HG03095 (cell line): ENCODE results near the gene RICTOR.
A peak's percentile ranks its signal among the peaks of the same experiment; 100 is the strongest.

Experiments used
- ATAC-seq: cut with Tn5 transposase; IDR thresholded peaks from one replicate; pipeline ENCODE4 v1.9.1; 2021; ENCODE audit warnings: moderate library complexity; ENCODE audit not compliant: unreplicated experiment

The RICTOR gene

DNA sequence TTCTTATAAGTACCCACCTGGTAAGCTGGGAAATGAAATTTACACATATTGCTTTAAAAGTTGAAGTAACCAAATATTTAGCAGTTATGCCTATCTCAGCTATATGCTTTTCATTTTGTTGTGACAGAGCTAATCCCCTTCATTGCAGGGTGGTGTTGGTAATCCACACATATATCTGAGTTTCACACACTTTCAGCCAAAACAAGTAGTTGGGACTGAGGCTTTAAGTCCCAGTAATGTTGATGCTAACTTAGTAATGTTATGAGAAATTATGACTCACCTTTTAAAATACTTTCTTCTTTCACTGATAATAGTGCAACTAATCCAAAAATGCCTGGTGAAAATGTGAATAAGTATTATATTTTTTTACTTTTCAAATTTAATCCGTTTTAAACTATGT, 19.2 kb upstream of the RICTOR start:
- no peak for ATAC-seq

DNA sequence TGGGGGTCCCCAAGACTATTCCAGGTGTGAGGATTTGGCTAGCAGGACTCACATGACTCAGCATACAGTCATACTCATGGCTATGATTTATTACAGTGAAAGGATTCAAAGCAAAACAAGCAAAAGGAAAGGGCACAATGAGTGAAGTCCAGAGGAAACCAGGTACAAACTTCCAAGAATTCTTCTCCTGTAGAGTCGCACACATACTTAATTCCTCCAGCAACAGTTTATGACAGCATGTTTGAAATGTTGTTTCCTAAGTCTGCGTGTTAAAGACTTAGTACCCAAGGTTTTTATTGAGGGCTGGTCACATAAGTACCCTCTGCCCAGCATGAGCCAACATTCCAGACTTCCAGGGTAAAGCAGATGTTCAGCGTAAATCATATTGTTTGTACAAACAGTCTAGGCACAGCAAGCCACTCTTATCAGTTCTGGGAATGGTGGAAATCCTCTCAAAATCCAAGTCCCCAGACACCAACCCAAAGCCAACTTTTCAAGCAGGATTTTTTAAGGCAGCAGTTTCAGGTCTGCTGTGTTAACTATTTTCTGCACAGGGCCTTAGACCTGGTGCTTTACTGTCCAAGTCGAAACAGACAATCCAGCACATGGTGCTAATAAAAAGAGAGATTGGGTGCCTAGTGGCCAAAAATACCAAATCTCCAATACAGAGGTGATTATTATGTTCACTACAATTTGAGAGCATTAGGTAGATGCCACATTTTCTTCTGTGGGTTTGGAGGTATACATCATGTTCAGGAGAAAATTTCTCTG, 18.6 kb upstream of the RICTOR start:
- no peak for ATAC-seq

DNA sequence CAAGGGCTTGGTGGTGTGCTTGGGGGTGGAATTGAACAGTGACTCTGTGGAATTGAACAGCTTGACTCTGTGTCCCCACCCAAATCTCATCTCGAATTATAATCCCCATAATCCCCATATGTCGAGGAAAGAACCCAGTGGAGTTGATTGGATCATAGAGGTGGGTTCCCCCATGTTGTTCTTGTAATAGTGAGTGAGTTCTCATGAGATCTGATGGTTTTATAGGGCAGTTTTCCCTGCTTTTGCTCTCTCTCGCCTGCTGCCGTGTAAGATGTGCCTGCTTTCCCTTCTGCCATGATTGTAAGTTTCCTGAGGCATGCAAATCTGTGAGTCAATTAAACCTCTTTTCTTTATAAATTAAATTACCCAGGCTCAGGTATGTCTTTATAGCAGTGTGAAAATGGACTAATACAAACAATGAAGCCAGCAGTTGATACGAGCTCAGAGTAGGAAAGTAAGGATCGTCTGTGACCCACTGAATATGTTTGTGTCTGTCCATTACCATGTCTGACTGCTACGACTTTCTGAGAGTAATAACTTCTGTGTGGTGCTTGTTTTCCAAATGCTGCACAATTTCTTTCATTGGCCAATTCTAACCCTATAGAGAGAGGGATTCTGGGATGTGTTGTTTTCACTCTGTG, 17.9 kb upstream of the RICTOR start:
- no peak for ATAC-seq

DNA sequence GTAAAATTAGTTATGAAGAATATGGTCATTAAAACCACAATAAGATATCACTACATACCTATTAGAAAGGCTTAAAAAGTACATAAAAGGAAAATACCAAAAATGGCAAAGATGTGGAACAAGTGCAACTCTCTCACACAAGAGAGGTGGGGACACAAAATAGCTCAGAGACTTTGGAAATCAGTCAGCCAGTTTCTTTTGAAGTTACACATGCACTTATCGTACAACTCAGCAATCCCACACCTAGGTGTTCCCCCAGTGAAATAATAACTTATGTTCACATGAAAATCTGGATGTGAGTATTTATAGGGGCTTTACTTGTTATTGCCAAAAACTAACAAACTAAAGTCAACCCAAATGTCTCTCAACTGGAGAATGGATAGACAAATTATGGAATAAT, 9.8 kb upstream of the RICTOR start:
- no peak for ATAC-seq

DNA sequence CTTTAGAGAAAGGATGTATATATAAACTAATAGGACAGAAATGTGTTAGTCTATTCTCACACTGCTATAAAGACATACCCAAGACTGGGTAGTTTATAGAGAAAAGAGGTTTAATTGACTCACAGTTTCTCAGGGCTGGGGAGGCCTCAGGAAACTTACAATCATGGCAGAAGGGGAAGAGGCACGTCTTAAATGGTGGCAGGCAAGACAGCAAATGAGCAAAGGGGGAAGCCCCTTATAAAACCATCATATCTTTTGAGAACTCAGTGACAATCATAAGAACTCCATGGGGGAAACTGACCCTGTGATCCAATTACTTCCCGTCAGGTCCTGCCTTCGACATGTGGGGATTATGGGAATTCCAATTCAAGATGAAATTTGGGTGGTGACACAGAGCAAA, 8.8 kb upstream of the RICTOR start:
- no peak for ATAC-seq

DNA sequence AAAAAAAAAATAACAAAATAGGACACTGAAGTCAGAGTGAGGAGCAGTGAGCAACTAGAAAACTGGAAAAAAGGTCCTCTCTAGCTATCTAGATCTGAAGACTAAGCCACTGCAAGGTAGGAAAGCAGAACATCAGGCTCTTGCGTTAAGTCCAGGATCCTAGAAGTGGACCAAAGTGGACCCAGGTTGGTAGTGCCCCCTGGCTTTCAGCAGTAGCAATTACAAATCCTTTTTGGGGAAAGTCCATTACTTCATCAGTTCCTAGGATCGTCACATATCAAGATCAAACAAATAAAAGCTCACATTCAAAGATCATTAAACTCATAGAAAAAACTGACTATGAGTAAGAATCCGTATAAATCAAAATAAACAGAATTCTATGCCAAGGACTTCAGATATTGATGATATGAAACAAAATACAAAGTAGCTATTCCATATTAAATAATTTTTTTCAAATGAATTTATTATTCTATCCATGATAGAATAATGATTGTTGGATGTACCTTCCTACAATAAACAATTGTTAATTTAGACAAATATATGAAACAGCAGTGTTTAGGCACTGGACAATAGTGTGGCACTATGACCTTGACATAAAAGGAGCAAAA, 6.5 kb upstream of the RICTOR start:
- ATAC-seq = peak; percentile 42

DNA sequence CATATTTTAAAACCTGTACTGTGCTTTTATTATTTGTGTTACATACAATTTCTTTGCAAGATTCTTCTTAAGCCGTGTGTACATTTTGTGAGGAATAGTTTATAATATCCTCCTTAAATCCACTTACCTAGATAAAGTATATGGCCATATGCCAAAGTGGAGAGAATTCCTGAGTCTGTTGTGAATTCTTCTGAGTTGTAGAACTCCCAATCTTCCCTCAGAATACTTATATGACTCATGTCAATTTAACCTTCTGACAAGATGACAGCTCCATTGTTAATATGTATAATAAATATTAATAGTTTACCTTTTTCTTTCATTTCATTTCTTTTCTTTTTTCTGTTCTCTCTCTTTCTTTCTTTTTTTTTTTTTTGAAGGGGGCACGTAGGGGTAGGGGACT, 6.0 kb upstream of the RICTOR start:
- ATAC-seq = no peak

DNA sequence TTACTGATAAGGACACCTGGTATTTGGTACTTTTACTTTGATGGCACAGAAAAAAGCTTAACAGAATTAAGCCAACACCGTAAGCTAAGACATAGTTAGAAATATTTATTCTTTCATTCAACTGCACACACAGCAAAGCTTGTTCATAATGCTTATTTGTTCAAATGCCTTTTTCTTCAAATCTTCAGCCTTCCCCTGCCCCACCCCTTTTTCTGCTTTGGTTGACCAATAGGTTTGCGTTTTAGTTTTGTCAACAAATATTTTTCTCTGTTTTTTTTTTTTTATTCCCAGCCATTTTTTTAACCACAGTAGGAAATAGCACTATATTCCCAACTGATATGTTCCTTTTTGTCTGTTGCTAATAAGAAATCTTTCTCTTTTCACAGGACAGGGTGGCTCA, 4.9 kb upstream of the RICTOR start:
- ATAC-seq = no peak

DNA sequence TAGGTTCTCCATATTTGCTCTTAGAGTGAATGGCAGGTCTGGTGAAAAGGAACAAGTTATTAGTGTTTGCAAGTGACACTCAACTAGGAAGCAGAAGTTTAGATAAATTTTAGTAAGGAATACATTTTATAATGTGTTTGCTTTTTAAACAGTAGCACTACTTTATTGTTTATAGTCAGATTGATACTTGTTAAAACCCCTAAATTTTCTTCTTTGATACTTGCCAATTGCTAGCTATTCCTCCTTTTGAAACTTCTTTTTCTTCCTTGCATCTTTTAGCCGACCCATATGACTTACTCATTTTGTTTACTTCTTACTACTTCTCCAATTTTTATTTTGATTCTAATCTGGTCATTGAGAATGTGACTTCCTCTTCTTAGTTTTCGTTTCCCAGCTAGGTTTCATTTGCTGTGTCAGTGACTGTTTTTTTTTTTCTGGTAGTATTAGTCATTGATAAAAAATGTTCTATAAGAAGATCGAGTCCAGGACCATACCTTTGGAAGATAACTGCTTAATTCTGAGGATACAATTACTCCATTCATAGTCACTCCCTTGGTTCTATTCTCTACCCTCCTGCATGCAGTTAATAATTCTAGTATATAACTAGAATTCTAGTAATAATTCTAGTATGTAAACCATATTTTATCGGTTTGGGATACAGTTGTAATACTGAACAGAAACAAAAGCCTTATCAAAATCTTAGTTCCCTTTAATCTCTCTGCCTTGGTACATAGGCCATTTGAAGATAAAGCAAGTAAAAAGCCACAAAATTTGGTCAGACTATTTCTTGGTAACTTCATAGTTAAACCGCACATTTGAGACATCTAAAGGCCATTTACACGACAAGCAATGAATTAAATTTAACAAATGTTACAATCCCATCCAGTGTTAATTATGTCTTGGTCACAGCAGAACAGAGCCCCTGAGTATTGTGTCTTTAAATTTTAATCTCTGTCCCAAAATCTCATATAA, 2.8 kb upstream of the RICTOR start:
- peak; percentile 23 for ATAC-seq

DNA sequence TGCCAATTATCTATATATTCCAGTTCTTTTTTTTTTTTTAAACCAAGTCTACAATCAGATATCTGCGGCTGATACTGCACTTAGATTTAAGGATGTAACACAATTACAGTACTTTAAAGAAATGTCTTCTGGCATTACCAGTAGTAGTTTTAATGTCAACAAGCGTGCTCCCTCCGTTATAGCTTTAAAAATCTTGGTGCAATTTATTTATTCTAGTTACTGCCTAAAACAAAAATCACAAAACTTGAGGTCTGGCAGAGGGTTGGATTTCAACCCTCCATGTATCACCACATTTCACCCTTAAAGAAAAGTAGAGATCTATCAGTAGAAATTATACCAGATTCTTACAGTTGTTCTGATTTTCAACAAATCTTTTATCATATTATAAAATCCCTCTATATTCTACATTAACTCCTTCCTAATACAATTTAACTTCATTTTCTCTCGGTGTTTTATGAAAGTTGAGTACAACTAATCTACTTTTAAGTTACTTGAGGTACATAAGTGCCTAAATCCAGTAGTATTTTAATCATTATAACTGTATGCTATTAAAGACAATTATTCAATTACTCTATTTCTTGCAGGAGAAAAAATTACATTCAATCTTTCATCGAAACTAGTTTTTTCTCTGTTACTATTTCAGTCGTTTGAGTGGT, 2.0 kb upstream of the RICTOR start:
- no peak for ATAC-seq

DNA sequence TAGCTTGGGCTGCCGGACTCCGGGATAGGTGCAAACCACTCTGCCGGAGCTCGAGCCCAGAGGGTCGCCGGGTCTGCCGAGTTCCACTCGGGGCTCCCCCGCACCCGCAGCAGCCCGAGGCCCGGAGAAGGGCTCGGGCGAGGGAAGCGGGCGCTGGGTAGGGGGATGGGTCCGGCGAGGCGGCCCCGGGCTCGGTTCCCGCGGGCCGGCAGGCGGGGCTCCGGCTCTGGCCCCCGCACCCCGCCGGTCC, 507 bp downstream of the RICTOR start:
- ATAC-seq = peak; percentile 23

DNA sequence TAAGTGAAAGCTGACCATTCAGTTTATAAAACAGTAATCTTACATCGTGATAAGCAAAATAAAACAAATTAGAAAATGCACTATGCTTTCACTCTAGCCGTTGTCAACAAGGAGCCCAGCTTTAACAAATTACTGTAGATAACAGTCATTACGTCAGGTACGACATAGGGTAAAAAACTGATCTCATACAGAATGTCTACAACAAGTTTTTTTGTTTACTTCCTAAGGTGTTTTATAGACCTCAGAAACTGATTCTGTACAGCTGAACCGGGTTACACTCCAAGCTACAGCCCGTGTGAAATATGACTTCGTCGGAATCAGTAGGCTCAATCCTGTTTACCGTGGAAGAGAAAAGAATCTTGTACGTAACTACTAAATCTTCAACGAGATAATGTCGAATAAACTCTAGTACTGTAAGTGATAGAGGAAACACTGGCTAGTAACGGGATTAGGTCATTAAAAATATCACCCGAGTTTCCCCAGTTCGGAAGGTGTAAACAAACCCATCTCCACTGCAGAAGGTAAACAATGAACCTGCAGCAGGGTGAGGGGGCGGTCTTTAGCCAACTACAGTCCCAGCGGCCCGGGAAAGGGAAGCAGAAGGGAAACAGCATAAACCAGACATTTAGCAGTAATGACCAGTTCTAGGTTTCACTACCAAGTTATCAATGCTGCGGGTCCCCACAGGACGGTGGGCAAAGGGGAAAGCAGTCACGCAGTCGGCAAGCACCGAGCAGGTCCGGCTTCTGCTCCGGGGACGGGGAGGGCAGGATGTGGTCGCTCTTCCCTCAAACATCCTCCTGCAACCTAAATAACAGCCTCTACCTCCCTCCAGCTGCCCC, 1.1 kb downstream of the RICTOR start:
- ATAC-seq = peak; percentile 44

DNA sequence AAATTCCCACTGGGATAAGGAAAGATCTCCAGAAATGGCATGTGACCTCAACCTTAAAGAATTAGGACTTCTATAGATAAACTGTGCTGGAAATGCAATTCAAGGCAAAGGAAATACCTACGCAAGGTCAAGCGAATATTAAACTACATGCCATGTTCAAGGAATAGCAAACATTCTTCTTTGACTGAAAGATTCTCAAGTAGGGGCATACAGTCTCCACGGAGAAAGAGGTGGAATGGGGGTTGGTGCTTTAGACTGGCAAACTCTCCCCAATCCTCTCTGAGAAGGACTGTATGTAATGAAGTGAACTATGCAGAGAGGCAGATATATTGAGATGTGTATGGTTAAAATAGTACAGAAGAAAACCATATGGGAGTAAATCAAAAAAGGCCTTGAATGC, 6.1 kb downstream of the RICTOR start:
- no peak for ATAC-seq

DNA sequence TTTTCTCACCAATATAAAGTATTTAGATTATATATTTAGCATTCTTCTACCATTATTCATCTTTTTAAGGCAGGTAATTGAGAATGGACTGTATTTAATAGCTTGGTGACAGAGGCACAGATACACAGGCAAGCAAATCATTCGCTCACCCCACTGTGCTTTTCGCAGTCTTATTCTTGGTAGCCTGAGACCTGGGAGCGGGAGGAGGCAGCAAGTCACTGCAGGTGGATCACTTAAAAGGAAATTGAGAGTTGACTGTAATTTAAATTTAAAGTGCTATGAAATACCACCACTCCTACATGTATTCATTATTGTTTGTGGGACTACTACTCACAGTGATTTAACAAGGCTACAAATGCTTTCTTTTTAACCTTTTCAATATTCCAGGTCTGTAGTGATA, 9.7 kb downstream of the RICTOR start:
- ATAC-seq = no peak

DNA sequence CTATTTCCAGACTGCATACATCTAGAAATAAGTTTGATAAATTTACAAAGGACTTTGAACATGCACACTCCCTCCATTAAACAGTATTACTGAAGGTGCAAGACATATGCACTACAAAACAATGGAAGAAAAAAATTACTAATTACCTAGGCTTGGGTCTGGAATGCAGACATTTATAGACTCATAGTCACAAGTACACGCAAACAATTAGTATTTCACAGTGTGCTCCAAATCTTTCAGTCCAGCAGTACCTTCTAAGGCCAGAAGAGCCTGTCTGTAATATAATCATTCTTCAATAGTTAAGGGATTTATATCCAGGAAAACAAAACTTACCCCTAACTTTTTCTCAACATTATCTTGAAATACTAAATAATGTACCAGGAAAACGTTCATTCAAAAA, 11.2 kb downstream of the RICTOR start:
- ATAC-seq = no peak

DNA sequence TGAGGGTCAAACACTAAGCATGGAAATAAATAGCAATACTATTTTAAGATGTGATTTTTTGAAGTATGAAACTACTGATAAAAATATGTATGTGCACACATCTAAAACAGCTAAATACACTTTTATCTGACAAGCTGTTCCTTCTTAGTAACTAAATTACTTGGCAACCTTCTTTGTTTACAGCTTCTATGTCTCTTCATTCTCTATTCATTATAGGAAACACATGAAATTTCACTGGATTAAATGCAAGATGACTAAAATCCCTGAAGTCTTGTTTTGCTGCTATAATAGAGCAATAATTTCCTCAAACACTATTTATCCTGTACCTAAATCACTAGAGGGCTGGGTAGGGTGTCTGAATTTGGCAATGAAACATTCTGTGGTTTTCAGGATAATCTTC, 11.7 kb downstream of the RICTOR start:
- ATAC-seq = no peak

DNA sequence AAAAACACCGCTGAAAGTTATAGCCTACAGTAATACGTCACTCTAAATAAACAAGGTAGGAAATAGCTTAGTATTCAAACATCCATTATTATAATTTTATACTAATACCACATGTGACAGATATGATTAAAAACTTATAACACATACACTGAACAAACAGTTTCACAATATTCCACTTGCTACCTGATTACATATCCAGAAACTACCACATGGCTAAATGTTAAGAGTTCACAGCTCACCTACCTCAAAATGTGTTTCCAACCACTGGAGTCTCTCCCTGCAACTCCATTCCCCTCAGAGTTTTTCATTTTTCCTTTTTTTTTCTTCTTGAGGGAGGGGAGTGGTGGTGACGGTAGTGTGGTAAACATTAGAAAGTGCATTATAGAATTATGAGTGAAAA, 12.1 kb downstream of the RICTOR start:
- no peak for ATAC-seq

DNA sequence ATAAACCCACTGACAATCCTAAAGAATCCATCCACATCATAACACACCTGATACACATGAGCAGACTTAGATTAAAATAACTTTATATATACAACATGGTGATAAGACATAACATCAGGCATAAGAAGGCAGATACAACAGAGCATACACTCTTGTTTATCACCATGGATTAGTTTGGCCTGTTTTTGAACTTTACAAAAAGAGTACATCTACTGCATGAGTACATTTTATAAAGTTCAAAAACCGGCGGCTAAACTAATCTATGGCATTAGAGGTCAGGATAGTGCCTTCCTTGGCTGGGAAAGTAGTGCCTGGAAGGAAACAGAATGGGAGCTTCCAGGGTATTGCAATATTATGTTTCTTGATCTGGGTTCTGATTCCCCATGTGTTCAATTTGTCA, 15.1 kb downstream of the RICTOR start:
- ATAC-seq = no peak

DNA sequence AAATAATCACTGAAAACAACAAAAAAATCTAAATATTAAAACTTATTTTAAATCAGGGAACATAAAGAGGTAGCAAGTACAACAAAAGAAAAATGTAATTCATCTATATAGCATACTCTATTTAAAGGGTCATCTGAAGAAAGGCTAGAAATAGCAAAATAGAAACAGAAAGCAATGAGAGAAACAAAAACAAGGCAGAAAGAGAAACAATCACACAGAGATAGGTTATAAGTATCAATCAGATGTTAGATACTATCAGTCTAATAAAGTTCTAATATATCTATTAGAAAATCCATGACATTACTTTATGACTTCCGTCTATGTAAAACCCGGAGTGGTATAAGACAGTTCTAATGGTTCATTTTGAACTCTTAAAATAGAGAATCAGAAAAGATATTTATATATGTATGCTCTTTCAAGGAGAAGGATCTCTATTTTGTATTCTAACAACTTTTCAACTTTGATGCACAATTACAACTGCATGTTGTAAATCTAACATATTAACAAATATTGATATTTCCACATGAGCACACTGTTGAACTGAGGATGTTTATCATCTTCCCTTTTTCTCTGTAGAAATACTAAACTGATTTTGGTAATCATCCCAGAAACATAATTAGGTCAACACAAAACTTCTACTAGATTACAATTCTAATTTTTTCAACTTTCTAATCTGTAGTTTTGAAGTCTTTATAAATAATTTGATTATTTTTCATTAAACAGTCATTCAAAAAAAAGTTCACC, 15.8 kb downstream of the RICTOR start:
- peak; percentile 83 for ATAC-seq
